SW 1271 (cell line): Measurements from ENCODE around the gene ACOXL.
"Not testable (repeated sequence)": the region's sequence is repeated elsewhere in the genome, so short reads cannot be mapped to it uniquely, and the experiment has no call there.

Experiments
- DNase-seq, 2 experiments: peaks; one replicate each; lab custom pipeline; 2025; lab: John Stamatoyannopoulos, UW

Gene ACOXL

GRCh38 chr2:111041398-111042202, 309.2 kb downstream of the ACOXL start:
- no peak for DNase-seq

GRCh38 chr2:111042261-111042660, 309.9 kb downstream of the ACOXL start:
- DNase-seq, result no peak

- DNase-seq, result no peak
Observed at GRCh38 chr2:111042772-111043771, 310.7 kb downstream of the ACOXL start.

- DNase-seq, result no peak
Observed at GRCh38 chr2:111044066-111044465, 311.7 kb downstream of the ACOXL start.

GRCh38 chr2:111045236-111045635, 312.9 kb downstream of the ACOXL start:
- not testable (repeated sequence) for DNase-seq

GRCh38 chr2:111045771-111046444, 313.5 kb downstream of the ACOXL start:
- no peak for DNase-seq

GRCh38 chr2:111046670-111047069, 314.3 kb downstream of the ACOXL start:
- no peak for DNase-seq

GRCh38 chr2:111048856-111049768, 316.7 kb downstream of the ACOXL start:
- DNase-seq, result no peak

- no peak for DNase-seq
Observed at GRCh38 chr2:111049792-111050640, 317.6 kb downstream of the ACOXL start.

GRCh38 chr2:111050701-111051376, 318.5 kb downstream of the ACOXL start:
- DNase-seq, result no peak

- no peak for DNase-seq
Observed at GRCh38 chr2:111052621-111053020, 320.2 kb downstream of the ACOXL start.

GRCh38 chr2:111053266-111053665, 320.9 kb downstream of the ACOXL start:
- DNase-seq, result no peak

- DNase-seq, result no peak
Observed at GRCh38 chr2:111053825-111054515, 321.6 kb downstream of the ACOXL start.

- DNase-seq, result no peak
Observed at GRCh38 chr2:111054791-111055691, 322.7 kb downstream of the ACOXL start.

GRCh38 chr2:111055735-111056134, 323.4 kb downstream of the ACOXL start:
- DNase-seq, result no peak

- no peak for DNase-seq
Observed at GRCh38 chr2:111057045-111057444, 324.7 kb downstream of the ACOXL start.

GRCh38 chr2:111057721-111058120, 325.3 kb downstream of the ACOXL start:
- DNase-seq, result no peak

GRCh38 chr2:111058264-111058663, 325.9 kb downstream of the ACOXL start:
- DNase-seq, result no peak
